ENCODE data around the gene NOP53. TPM values are rescaled to one million over a fixed set of nuclear protein-coding genes. Genes with fewer than 3 reads are reported as not detected.
"Not testable (repeated sequence)": the region's sequence is repeated elsewhere in the genome, so short reads cannot be mapped to it uniquely, and the experiment has no call there.

Gene NOP53
- total RNA-seq, 1 donor from 2014 or later: 282 TPM

DNA sequence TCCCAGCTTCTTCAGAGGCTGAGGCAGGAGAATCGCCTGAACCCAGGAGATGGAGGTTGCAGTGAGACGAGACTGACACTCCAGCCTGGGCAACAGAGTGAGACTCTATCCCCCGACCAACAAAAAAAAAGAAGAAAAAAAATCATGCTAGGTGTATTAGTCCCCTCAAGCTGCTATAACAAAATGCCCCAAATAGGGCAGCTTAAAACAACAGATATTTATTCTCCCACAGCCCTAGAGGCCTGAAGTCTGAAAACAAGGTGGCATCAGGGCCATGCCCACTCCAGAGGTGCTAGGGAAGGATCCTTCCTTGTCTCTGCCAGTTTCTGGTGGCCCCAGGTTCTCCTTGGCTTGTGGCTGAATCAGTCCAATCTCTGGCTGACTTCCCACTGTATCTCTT is 40.7 kb upstream of the NOP53 start:
- H3K4me3 ChIP-seq: no peak overlapping the region
- no peaks in the 10 kb centered on the region for H3K9me3 ChIP-seq
- ATAC-seq (no peak), DNase-seq (no peak)
- TF ChIP-seq, protein P1, sequence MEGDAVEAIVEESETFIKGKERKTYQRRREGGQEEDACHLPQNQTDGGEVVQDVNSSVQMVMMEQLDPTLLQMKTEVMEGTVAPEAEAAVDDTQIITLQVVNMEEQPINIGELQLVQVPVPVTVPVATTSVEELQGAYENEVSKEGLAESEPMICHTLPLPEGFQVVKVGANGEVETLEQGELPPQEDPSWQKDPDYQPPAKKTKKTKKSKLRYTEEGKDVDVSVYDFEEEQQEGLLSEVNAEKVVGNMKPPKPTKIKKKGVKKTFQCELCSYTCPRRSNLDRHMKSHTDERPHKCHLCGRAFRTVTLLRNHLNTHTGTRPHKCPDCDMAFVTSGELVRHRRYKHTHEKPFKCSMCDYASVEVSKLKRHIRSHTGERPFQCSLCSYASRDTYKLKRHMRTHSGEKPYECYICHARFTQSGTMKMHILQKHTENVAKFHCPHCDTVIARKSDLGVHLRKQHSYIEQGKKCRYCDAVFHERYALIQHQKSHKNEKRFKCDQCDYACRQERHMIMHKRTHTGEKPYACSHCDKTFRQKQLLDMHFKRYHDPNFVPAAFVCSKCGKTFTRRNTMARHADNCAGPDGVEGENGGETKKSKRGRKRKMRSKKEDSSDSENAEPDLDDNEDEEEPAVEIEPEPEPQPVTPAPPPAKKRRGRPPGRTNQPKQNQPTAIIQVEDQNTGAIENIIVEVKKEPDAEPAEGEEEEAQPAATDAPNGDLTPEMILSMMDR (IDR thresholded peaks at IDR 0.05): no peak
- H3K36me3 ChIP-seq: peaks cover 33% of the 10 kb centered on the region
- no peaks in the 10 kb centered on the region for H3K27me3 ChIP-seq (ENCODE audit: low read depth)
- H3K27ac ChIP-seq: no peak overlapping the region
- intact Hi-C loops (cut with DNase I): loop anchor here (5.0 kb wide), 1 partner anchor 267 kb away; no protein-coding TSS in a partner anchor
- no peaks in the 10 kb centered on the region for H3K4me1 ChIP-seq

DNA sequence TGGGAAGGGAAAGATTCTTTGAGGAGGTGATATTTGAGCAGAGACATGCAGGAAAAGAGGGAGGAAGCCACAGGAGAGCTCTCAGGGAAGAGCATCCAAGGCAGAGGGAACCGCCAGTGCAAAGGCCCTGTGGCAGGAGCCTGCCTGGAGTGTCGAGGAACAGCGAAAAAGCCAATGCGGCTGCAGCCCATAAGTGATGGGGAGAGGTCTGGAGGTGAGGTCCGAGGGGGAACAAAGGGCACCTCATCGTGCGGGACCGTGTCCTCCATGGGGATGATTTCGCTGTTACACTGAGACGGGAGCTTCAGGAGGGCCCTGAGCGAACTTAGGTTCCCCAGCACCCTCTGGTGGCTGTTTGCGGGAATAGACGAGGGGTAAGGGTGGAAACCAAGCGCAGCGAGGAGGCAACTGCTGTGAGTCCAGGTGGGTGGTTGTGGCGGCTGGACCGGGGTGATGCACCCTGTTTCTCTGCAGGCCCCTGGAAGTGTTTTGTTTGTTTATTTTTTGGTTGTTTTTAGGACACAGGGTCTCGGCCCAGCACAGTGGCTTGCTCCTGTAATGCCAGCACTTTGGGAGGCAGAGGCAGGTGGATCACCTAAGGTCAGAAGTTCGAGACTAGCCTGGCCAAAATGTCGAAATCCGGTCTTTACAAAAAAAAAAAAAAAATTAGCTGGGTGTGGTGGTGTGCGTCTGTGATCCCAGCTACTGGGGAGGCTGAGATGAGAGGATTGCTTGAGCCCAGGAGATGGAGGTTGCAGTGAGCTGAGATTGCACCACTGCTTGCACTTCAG is 38.0 kb upstream of the NOP53 start:
- intact Hi-C loops (cut with DNase I): loop anchor here (5.0 kb wide), 1 partner anchor 270 kb away; no protein-coding TSS in a partner anchor
- peak; percentile 89 to 92 for ATAC-seq

DNA sequence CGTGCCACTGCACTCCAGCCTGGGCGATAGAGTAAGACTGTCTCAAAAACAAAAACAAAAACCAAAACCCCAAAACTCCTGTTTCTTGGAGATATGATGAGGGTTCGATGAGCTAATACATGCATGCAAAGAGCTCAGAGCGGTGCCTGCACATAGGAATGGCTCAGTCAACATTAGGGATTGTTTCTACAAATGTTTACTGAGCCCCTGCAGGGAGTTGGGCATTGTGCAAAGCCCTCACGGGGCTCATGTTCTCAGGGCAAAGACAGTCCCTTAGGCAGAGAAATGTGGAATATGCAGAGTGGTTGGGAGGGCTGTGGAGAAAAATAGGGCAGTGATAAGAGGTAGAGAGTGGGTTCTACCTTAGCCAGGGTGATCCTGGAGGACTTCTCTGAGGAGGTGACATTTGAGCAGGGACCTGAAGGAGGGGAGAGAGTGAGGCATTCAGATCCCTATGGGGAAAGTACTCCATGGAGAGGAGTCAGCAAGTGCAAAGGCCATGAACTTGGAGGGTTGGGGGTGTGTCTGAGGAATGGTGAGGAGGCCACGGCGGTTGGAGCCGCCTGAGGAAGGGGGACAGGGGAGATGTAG is 33.6 kb upstream of the NOP53 start:
- no peaks in the 10 kb centered on the region for H3K27me3 ChIP-seq (ENCODE audit: low read depth)
- intact Hi-C loops (cut with DNase I): no loop called here
- TF ChIP-seq, protein P1 (IDR thresholded peaks at IDR 0.05): no peak
- no peaks in the 10 kb centered on the region for H3K9me3 ChIP-seq
- ATAC-seq (no peak), DNase-seq (no peak)
- H3K4me1 ChIP-seq: peaks cover 21% of the 10 kb centered on the region
- H3K36me3 ChIP-seq: peaks cover 5% of the 10 kb centered on the region
- no peak overlapping the region for H3K27ac ChIP-seq
- H3K4me3 ChIP-seq: no peak overlapping the region

More for the DNA sequence above, 38.0 kb upstream of the NOP53 start:
- TF ChIP-seq, protein P1 (IDR thresholded peaks at IDR 0.05): peak; percentile 88
- no peaks in the 10 kb centered on the region for H3K27me3 ChIP-seq (ENCODE audit: low read depth)
- no peak overlapping the region for H3K27ac ChIP-seq
- peak; percentile 83 for DNase-seq
- no peaks in the 10 kb centered on the region for H3K4me1 ChIP-seq
- H3K4me3 ChIP-seq: no peak overlapping the region
- peaks cover 6% of the 10 kb centered on the region for H3K36me3 ChIP-seq
- H3K9me3 ChIP-seq: no peaks in the 10 kb centered on the region

DNA sequence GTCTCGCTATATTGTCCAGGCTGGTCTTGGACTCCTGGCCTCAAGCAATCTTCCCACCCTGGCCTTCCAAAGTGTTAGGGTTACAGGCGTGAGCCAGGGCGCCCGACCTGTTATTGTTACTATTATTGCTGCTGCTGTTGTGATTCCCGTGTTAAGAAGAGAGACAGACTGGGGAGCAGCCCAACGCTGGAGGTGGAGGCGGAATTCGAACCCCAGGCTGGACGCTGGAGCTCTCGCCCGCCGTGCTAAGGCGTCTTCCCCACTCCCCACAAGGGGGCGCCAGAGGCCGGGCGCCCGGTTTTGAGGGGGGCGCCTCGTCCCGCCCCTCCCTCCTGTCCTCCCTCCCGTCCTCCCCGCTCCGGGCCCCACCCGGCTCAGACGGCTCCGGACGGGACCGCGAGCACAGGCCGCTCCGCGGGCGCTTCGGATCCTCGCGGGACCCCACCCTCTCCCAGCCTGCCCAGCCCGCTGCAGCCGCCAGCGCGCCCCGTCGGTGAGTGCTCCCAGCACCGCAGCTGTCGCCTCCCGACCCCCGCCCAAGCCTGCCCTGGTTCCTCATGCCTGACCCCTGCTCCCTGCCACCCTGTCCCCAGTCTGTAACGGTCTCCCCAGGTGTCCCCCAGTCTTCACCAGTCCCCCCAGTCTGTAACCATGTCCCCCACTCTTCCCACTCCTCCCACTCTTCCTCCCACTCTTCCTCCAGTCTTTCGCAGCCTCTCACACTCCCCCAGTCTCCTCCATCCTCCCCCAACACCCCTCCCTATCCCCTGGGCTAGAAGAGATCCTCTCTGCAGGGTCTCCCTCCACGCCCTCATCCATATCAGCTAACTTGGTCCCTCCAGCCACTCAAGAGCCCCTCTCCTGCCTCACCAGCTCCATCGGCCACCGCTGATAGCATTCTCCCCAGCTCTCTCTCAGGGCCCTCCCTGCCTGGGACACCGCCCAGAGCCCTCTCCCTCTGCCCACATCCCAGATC is 32.0 kb upstream of the NOP53 start, which contains the start of gene EHD2:
Gene EHD2, plus strand, starts transcription at position 377 of the 976 bp plus-strand sequence. CDS start 3,191 bp downstream, outside the sequence.
- H3K27ac ChIP-seq: peak within 1 kb of the TSS; percentile 76
- peaks cover 37% of the 10 kb centered on the region for H3K4me1 ChIP-seq
- ATAC-seq (peak; percentile 96 to 97), DNase-seq (peak; percentile 73)
- no peaks in the 10 kb centered on the region for H3K9me3 ChIP-seq
- H3K36me3 ChIP-seq: peaks cover 19% of the 10 kb centered on the region
- intact Hi-C loops (cut with DNase I): no loop called here
- H3K27me3 ChIP-seq (ENCODE audit: low read depth): no peaks in the 10 kb centered on the region
- TF ChIP-seq, protein P1 (IDR thresholded peaks at IDR 0.05): peak; percentile 96
- peak within 1 kb of the TSS; percentile 66 for H3K4me3 ChIP-seq

DNA sequence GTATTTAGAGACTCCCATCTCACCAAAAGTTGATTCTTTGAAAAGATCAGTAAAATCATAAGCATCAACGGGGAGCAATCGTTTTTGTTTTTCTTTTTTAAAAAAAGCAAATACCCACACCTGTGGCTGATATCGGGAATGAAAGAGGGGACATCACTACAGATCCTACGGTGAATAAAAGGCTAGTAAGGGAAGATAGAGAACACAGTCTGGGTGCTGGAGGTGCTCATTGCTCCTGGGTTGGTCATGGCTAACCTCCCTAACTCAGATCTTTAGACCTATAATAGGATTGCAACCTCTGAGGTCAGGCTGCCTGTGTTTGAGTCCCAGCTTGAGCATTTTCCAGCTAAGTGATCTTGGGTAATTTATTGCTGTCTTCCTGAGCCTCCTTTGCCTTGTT is 31.0 kb upstream of the NOP53 start:
- Histone ChIP-seq H3K9me3 (no peaks in the 10 kb centered on the region), H3K27ac (peak overlapping the region; percentile 76)
- no peak for ATAC-seq

DNA sequence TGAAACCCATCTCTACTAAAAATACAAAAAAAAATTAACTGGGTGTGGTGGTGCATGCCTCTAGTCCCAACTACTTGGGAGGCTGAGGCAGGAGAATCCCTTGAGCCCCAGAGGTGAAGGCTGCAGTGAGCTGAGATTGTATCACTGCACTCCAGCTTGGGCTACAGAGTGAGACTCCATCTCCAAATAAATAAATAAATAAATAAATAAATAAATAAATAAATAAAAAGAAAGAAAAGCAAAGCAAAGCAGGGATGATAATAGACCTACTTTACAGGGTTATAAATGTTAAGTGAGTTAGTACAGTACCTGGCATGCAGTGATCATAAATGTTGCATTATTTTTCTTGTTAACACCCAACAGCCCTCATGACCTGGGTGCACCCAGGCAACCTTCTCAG is 30.5 kb upstream of the NOP53 start:
- H3K36me3 ChIP-seq: peaks cover 19% of the 10 kb centered on the region
- H3K4me1 ChIP-seq: peaks cover 48% of the 10 kb centered on the region
- peak overlapping the region; percentile 76 for H3K27ac ChIP-seq
- ATAC-seq; intact Hi-C loops (cut with DNase I); H3K27me3 ChIP-seq (ENCODE audit: low read depth); DNase-seq; H3K9me3 ChIP-seq: not testable (repeated sequence)
- peak overlapping the region; percentile 66 for H3K4me3 ChIP-seq

More for the DNA sequence above, 31.0 kb upstream of the NOP53 start:
- TF ChIP-seq, protein P1 (IDR thresholded peaks at IDR 0.05): no peak
- no peak for DNase-seq
- Histone ChIP-seq H3K4me1 (peaks cover 44% of the 10 kb centered on the region), H3K36me3 (peaks cover 19% of the 10 kb centered on the region), H3K27me3 (ENCODE audit: low read depth) (no peaks in the 10 kb centered on the region), H3K4me3 (peak overlapping the region; percentile 66)
- intact Hi-C loops (cut with DNase I): no loop called here
